ENCODE measurements around the gene EDDM3A.
"Not testable (repeated sequence)": the region's sequence is repeated elsewhere in the genome, so short reads cannot be mapped to it uniquely, and the experiment has no call there.

Gene EDDM3A, protein sequence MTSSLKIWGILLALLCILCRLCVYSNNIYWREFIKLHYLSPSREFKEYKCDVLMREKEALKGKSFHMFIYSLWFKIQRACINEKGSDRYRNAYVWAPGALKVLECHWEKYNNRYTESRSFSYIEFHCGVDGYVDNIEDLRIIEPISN

DNA sequence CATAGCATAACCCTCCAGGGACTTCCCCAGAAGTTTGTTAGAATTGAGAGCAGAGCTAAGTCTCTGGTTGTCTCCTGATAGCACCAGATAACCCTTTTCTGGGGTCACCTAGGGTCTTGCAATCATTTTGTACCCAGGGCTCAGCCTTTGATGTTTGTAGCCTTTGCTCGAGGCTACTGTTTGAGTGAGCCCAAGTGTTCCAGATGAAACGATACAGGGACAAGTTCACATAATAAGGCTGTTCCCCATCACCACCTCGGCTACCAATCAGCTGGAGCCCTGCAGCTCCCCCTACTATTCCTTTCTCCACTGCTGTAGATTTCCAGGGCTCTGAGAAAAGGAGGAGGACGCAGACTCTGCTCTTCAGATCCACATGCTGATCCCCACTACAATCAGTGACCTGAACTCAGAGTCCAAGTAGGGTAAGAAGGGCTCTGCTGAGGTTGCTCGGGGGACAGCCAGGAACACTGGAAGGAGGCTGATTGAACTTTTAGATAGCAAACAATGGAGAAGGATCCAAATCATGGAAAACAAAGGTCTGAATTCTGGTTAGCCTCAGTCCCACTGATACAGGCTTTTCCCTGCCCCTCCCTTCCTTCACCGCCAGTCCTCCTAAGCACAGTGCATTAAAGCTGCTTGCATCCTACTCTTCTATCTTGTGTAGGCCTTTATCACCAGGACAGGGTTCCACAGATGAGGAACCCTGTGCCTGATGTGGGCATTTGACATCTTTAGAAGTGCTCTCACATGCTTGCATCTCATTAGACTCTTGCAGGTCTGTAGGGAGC lies at the start of gene EDDM3A:
TSS of gene EDDM3A (plus strand) at position 317 of the 788 bp plus-strand sequence. CDS start 1,694 bp downstream, outside the sequence.
- DNase-seq = no peak

DNA sequence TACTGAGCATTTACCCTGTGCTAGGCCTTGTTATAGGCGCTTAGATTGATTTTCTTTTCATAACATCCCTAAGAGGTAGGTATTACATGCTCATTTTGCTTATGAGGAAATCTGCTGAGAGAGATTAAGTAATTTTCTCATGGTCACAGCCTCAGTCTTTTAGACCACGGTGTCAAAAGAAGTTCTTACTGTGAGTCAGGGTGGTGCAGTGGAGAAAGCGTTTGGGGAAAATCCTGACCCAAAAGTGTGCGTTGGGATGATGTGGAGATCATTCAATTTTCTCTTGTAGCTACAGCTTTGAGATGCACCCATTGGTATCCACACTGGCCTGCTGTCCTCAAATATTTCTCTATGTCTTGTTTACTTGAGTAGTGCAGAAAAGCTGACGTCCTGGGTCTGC lies 48.9 kb upstream of the EDDM3A start:
- no peak for DNase-seq

- peak; percentile 33 to 66 (median 40) for DNase-seq
Measured at GRCh38 chr14:20697273-20698017, 48.2 kb upstream of the EDDM3A start.

GRCh38 chr14:20698018-20698329 lies 47.7 kb upstream of the EDDM3A start:
- no peak for DNase-seq

- DNase-seq = no peak
Measured at GRCh38 chr14:20698934-20699333, 46.8 kb upstream of the EDDM3A start.

DNA sequence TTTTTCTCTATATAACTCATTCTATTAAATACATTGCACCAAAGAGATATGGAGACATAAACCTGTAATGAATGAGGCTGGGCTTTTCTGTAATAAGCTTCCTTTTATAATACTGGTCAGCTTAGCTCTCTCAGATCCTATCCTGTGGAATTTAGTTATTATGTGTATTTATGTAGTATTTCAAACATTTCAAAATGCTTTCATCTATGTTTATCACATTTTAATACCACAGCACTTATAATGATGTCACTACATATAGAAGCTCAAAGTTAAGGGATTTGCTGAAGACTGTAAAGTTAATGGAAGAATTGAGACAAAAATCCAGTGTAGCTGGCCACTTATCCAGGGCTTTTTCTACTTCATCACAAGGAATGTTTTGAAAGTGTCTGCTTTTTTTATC lies 45.8 kb upstream of the EDDM3A start:
- no peak for DNase-seq

DNA sequence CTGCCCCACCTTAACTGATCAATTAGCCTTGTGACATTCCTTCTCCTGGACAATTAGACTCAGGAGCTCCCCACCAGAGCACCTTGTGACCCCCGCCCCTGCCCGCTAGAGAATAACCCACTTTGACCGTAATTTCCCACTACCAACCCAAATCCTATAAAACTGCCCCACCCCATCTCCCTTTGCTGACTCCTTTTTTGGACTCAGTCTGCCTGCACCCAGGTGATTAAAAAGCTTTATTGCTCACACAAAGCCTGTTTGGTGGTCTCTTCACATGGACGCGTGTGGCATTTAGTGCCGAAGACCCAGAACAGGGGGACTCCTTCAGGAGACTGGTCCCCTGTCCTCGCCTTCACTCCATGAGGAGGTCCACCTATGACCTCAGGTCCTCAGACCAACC lies 44.7 kb upstream of the EDDM3A start:
- not testable (repeated sequence) for DNase-seq

DNA sequence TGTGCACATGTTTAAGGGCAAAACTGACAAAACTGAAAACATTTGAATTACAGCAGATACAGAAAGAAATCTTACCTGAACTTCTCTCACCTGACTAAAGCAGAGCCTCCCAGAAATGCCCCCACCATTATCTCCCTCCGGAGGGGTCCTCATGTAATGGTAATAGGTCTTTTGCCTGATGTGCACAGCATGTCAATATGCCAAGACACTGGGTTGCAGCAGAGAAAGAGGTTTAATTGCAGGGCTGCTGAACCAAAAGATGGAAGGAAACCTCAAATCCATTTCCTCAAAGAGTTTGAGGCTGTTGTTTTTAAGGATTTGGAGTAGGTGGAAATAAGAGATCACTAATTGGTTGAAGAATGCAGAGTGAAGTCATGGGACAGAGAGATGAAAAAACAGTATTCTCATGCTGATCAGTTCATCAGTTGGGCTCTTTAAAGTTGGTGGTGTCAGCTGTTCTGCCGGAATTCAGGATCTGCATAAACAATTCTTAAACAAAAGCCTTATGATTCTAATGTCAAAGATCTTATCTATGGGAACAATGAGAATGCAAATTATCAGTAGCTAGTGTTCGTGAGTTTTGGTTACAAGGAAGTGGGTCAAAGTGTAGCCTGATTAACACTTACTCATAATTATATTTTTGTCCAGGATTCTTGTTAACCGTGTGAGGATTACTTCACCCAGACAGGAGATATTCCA lies 38.9 kb upstream of the EDDM3A start:
- DNase-seq = no peak

GRCh38 chr14:20707622-20708021 lies 38.1 kb upstream of the EDDM3A start:
- no peak for DNase-seq

DNA sequence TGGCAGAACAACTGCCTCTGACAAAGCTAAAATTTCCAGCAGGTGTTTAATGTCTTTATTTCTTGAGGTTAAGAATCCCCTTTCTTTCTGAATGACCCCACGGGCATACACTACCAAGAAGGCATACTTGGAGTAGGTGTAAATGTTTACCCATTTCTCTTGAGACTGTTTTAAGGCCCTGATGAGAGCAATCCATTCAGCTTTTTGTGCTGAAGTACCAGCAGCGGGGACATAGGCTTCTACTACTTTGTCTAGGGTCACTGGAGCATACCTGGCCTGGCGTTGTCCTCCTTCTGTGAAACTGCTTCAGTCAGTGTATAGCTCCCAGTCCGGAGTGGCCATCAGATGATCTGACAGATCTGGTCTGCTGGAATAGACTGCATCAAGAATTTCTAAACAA lies 34.4 kb upstream of the EDDM3A start:
- no peak for DNase-seq

DNA sequence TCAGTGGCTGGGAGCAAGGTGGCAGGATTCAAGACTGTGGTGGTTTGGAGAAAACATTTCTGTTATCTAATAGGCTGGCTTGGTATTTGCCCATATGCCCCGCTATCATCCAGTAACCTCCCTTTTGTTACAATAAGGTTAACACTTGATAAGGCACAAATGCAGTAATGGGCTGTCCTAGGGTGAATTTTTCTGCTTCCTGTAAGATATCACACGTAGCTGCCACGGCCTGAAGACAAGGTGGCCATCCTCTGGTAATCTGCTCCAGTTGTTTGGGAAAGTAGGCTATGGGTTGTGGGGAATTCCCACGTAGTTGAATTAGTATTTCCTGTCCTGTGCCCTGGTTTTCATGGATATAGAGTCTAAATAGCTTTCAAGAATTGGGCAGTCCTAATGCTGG lies 34.0 kb upstream of the EDDM3A start:
- no peak for DNase-seq

DNA sequence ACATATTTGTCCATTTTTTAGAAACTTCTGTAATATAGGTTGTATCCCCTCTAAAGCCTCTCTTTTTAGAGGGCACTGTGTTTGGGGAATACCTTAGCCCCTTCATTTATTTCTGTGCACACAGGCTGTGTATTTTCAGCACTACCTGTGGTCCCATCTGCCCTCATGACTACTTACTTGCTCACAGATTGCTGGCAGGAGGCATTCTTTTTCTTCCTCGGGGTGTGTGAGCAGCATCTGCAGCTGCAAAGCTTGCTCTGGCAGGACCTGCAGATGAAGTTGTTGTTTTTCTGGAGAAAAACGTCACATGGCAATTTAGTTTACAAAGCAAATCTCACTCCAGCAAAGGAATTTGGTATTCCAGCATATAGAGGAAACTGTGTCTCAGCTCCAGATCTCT lies 32.8 kb upstream of the EDDM3A start:
- no peak for DNase-seq

DNA sequence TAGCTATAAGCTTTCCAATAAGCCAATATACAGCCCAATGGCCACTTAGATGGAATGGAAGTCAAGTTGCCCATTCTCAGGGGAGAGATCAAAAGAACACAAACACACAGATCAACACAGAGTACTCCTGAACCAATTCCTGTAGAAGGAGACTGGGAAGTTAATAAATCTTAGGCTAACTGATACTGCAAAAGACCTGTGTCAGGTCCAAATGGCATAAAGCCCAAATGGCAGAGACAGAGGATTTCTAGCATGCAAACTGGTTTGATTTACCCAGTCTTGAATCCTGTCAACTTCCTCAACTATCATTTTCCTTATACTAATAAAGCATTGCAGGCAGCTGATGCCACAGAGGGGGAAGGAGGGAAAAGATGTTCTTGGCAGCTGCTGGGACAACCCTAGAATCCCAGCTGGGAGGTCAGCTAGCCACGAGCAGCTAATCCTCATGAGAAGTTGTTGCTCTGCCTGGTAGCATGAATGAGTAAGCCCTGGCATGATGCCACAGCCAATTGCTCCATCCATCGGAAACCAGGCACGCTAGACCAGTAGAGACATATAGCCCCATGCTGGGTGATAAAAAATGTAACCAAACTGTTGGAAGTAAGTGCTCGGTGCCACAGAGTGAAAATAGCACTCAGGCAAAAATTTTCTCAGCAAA lies 31.0 kb upstream of the EDDM3A start:
- no peak for DNase-seq

DNA sequence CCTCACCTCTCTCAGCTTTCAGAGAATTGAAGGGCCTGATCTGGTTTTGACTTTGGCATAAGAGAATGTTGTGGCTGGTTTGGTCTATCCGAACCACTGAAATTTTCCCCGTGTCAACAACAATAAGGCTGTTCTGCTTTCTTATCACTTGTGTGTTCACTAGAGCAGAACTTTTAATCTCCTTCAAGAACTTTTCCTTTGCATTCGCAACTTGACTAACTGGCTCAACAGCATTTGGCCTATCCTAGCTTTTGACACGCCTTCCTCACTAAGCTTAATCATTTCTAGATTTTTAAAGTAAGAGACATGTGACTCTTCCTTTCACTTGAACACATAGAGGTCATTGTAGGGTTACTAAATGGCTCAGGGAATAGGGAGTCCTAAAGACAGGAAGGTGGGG lies 25.9 kb upstream of the EDDM3A start:
- no peak for DNase-seq

DNA sequence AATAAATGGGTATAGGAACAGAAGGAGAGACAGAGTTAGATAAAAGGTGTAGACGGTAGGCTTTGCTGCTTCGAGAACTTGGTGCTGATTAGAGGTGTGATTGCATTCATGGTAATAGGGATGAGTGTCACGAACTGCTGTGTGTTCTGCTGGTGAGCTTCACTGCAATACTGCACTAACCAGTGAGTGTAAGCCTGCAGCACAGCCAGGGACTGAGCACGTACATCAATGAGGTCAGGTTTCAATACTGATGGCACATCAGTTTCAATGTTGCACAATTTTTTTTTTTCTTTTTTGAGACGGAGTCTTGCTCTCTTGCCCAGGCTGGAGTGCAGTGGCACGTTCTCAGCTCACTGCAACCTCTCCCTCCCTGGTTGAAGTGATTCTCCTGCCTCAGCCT lies 24.9 kb upstream of the EDDM3A start:
- no peak for DNase-seq

DNA sequence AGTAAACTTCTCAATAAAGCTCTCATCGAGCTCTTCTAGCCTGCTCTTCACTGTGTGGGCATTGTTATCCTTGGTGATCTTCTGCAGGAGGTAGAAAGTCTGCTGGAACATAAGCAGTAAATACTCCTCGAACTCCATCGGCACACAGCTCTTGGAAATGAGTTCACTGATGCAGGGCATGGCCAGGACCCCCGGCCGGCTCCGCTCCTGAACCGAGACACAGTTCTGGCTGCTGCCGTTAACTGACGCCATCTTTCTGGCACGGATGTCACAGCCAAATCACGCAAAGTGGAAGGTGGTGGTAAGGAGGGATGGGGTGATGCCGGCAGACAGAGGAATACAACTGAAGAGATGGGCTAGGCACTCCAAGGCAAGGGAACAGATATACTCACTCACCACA lies 23.7 kb upstream of the EDDM3A start:
- DNase-seq = no peak

- no peak for DNase-seq
Measured at GRCh38 chr14:20723488-20723887, 22.2 kb upstream of the EDDM3A start.

DNA sequence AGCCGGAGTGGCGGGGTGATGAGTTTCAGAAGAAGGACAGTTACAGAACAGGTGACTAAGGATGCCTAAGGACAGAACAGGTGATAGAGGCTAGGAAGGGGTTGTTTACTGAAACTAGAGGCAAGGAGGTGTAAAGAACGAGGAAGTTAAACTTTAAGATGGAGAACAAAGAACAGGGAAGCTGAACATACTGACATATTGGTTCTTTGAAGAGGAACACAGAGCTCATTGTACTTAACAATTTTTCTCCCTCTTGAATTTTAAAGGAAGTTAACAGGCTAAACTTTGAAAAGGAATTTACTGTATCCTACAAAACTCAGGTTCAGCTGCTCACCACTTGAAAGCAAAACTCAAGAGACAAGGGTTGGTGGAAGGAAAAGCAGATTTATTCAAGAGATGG lies 19.6 kb upstream of the EDDM3A start:
- DNase-seq = not testable (repeated sequence)

DNA sequence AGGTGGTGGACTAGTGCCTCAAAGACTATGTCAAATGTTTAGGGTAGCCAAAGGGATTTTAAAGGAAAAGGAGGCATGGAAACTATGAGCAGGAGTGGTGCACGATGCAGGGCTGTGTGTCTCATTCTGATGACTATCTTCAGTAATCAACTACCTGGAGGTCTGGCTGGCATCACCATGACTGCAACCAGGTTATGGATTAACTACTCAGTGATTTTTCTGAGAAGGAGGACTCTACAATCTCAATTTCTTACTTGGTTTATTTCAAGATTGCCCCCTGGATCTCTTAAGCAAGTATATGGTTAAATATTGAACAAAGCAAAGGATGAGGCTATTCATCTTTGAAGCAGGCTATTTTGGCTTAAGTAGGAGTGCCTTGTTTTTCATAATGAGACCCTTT lies 19.2 kb upstream of the EDDM3A start:
- no peak for DNase-seq

GRCh38 chr14:20730891-20731290 lies 14.8 kb upstream of the EDDM3A start:
- no peak for DNase-seq

GRCh38 chr14:20732477-20732876 lies 13.2 kb upstream of the EDDM3A start:
- no peak for DNase-seq

DNA sequence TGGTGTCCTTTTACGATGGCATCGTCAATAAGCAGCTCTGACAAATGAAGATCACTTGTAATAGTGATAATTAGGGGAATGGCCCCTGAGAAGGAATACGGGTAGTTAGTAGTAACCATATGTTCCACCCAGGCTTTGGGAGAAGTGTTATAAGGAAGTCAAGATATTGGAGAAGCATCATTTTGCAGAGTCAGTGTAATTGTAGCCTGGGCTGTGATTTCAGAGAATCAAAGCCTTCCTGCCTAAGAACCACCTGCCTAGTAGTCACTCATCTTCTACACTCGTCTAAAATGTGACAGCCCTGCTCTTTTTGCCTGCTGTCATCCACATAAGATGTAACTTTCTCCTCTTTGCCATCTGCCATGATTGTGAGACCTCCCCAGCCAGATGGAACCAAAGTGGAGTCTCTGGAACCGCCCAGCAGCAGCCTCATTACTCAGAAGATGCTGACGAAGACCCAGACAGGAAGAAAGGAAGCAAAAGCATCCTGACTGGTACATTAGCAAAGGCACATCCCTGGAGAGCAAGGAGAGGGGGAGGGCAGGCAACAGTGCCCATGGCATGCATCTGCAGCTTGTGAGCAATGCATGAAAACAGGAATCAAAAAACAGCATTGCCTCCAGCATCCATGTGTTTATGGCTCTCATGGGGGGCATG lies 12.6 kb upstream of the EDDM3A start:
- no peak for DNase-seq

Data from stimulated activated naive CD4-positive, alpha-beta T cell (primary cell).